GM10847 (cell line): Measurements from ENCODE around the gene ZXDC.

Experiments
- POLR2A ChIP-seq: IDR thresholded peaks from 2 replicates; pipeline ENCODE4 v1.6.1; 2011; ENCODE audit not compliant: insufficient read length; ENCODE audit errors: extremely low read depth

The ZXDC gene, protein sequence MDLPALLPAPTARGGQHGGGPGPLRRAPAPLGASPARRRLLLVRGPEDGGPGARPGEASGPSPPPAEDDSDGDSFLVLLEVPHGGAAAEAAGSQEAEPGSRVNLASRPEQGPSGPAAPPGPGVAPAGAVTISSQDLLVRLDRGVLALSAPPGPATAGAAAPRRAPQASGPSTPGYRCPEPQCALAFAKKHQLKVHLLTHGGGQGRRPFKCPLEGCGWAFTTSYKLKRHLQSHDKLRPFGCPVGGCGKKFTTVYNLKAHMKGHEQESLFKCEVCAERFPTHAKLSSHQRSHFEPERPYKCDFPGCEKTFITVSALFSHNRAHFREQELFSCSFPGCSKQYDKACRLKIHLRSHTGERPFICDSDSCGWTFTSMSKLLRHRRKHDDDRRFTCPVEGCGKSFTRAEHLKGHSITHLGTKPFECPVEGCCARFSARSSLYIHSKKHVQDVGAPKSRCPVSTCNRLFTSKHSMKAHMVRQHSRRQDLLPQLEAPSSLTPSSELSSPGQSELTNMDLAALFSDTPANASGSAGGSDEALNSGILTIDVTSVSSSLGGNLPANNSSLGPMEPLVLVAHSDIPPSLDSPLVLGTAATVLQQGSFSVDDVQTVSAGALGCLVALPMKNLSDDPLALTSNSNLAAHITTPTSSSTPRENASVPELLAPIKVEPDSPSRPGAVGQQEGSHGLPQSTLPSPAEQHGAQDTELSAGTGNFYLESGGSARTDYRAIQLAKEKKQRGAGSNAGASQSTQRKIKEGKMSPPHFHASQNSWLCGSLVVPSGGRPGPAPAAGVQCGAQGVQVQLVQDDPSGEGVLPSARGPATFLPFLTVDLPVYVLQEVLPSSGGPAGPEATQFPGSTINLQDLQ

DNA sequence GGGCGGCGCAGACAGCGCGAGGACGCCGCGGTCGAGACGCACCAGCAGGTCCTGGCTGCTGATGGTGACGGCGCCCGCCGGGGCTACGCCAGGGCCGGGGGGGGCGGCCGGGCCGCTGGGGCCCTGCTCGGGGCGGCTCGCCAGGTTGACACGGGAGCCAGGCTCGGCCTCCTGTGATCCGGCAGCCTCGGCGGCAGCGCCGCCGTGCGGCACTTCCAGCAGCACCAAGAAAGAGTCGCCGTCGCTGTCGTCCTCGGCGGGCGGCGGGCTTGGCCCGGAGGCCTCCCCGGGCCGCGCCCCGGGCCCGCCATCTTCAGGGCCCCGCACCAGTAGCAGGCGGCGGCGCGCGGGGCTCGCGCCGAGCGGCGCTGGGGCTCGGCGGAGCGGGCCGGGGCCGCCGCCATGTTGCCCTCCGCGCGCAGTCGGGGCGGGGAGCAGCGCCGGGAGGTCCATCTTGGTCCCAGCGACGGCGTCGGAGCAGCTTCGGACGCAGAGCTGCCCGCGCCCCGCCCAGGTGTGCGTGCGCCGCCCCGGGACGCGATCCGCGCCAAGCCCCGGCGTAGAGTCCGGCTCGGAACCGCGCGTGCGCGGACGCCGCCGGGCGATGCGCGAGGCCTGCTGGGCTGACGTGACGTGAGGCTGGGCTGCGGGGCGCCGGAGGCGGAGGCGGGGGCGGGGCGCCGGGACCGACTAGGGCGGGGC lies at the start of gene ZXDC:
ZXDC (minus strand) TSS at position 479 of the 702 bp plus-strand sequence; CDS start at position 453, 26 bp downstream.
- peak; percentile 80 for TF ChIP-seq POLR2A

DNA sequence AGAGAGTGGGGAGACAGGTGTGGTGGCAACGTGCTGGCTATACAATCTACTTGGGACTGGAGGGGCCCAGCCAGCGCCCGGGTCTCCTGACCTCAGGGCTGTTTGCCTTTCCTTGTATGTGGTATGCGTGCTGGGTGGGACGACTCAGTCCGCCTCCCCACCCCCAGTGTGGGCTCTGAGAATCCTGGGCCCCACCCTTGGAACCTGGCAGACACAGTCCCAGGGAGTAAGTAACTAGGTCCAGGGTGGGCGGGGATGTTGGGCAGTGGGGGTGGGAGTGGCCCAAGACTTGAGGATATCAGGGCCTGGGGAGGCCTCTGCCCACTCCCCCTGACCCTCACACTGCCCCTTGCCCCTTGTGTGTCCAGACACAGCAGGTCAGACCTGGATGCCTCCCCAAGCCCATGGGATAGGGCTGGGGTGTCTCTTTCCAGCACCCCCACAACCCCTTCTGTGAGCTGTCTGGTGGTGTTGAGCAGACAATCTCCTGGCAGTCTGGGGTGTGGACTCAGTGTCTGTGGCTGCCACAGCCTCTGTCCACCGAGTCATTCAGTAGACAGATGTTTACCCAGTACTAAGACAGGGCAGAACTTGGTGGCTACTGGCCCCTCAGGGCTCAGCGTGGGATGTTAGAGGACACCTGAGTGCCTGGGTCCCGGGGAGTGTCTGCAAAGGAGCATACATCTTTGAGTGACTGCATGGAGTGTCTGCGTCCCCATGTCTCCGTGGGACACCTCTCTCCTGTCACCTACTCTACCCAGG lies 49.6 kb upstream of the ZXDC start:
- TF ChIP-seq POLR2A, result no peak

DNA sequence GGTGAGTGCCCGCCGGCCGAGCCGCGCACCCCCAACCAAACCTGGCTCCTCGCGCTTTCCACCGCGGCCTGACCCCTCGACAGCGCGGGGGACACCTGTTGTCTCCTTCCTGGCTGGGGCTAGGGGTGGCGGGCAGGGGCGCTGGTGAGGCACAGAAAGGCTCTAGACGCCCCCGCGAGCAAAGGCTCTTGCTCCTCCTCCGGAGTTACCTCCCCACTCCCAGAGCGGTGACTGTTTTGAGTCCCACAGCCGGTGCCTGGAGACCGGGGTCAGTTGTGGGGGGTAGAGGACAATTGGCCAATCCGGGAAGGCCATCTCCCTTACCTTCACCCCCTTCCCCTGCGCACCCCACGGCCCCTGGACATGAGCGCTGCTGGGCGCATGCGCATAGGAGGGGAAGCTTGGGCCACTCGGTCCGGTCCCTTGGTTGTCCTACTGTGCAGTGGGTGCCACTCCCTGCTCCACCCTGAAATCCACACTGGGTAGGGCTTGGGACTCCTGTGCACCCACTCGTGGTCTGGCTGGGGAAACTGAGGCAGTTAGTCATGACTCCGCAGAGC lies 48.8 kb upstream of the ZXDC start:
- no peak for TF ChIP-seq POLR2A

DNA sequence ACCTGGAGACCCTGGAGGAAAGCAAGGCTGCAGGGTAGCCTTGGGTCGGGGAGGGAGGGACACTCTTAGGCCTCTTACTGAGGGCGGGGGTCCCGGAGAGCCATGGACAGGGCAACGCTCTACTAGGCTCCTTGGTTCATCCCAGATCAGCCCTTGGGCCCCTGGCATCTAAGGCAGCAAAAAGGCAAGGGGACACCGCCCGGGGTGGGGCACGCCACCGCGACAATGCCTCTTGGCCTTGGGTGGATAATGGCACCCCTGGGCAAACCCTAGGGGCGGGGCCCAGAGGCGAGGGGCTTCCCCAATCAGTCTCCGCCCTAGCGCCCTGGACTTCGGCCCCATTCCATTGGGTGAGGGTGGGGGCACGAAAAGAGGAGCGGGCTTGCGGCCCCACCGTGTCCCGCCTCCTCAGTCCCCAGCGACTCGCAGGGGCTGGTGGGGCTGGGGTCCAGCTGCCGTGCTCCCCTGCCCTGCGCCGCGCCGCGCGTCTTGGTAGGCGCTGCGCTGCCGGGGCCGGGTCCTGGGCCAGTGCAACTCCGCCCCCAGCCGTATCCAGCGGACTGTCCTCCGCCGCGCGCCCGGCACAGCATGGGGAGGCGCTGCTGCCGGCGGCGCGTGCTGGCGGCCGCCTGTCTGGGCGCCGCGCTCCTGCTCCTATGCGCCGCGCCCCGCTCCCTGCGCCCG lies 48.2 kb upstream of the ZXDC start, which contains the start of gene CHST13:
CHST13 (plus strand) TSS at position 411 of the 684 bp plus-strand sequence; CDS start at position 589, 178 bp downstream.
- no peak for TF ChIP-seq POLR2A

DNA sequence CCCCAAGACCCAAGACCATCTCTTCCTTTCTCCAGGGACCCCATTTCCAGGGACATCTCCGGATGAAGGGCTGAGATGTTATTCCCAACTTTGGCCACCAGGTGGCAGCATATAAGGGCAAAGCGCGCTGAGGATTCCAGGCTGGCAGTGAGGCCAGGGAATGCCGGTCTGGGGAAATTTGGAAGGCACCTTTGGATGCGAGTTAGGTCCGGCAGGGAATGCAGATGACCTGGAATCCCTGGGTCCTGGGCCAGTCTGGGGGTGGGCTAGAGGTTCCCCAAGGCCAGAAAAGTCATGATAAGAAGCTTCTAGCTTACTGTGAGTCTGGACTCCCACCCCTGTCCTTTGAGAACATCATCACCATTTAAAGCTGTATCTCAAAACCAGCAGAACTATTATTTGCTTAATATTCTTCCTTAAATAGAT lies 46.7 kb upstream of the ZXDC start:
- TF ChIP-seq POLR2A, result no peak

DNA sequence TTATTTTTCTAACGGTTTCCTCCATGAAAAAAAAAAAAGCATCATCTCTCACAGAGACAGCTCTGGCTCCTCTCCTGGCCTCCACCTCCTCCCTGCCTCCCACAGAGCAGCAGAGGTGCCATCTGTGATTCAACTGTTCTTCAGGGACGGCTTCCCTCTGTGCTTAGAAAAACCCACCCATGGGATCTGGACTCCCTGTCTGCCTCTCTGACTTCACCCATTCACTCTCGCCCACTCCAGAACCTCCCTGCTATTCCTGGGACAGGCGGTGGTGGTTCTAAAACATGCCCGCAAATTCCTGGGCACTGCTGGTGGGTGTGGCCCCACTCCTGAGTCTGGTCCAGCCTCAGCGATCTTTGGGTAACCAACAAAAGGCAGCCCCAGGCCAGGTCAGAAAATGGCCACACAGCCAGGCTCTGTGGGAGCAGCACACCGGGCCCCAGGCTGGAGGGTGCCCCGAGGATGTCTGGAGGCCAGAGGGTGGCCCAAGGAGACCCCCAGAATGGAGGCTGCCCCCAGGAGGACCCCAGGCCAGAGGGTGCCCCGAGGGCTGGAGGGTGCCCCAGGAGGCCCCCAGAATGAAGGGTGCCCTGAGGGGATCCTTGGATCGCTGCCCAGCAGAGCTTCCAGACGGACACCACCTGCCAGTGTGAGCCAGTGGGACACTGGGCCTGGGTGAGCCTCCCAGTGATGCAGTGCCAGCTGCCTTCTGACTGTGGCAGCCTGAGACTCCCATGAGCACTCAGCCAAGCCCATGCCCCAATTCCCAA lies 45.6 kb upstream of the ZXDC start:
- no peak for TF ChIP-seq POLR2A

DNA sequence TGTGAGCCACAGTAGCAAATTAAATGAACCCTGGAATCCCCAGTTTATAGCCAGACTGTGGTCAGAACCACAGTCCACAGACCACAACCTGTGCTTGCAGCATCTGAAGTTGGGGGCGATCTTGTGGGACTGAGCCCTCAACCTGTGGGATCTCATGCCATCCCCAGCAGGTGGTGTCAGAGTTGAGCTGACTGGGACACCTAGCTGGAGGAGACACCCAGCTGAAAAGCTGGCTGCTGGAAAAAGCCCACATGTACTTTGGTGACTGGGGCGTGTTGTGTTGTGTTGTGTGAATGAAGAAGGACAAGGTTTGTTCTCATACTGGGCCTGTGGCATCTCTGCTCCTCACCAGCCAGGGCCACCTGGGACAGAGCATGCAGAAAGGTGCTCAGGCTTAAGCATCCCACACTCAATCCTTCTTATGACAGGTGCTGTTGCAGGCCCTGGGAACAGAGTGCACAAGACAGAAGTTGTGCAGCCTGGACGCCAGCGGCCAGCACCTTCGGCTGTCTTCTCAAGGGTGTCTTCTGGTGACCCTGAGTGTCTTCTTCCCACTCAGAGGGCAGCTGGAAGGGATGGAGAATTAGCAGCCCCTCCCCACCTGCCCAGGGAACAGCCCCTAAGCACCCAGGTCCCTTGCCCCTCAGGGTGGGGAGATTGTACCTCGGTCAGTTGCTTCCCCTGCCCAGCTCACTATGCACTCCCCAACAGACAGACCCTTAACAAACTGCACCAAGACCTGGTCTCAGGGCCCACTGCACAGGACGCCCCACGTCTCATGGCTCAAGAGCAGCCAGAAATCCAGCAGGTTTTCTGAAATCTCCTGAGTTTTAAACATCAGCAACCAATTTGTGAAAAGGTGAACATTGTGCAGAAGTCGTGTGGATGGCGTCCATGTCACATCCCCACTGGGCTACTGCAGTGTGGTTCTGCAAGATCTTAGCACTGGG lies 44.1 kb upstream of the ZXDC start:
- no peak for TF ChIP-seq POLR2A

DNA sequence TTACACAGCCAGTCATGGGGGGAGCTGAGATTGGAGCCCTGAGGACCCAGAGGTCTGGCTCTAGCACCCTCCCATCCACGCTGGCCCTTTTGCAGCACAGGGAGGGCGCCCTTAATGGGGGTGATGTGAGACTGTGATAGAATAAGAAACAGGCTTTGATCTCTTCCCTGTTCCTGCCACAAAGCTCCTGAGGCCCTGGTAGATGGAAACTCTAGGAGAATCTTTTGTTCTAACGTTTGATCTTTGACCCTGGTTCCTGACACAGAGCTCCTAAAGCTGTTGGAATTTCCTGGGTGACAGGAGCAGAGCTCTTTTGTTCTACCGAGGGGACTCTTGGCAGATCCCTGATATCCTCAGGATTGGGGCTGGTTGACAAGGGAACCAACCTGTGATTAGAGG lies 43.1 kb upstream of the ZXDC start:
- TF ChIP-seq POLR2A, result no peak

DNA sequence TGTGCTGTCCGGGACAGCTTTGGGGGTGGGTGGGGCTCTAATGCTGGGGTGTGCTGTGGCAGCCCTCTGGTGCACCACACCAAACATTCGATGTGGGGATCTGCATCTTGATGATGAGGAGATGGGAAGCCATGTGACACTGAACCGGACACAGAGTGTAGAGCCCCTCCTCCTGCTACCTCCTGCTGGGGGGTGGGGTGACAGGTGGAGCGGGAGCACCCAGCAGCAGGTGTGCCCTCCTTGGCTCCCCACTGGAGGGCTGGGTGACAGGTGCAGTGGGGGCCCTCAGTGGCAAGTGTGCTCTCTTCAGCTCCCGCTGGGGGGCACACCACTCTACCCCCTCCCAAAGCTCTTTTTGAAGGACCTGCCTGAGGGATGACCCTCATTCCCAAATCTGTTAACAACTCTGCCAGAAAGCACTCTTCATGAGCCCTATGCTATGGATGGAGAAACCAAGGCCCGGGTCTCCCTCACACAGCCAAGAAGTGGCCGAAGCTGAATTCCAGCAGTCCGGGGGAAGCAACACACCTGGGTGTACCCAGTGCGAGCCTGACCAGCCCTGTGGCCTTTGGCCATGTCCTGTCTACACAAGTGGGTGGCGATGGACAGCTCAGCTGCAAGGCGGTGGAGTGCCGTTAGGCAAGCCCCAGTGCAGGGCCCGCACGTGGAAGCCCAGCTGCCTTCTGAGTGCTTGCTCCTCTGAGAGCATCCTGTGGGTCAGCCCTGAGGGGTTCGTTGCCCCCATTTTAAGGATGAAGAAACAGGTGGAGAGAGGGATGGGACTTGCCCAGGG lies 42.5 kb upstream of the ZXDC start:
- TF ChIP-seq POLR2A, result no peak

DNA sequence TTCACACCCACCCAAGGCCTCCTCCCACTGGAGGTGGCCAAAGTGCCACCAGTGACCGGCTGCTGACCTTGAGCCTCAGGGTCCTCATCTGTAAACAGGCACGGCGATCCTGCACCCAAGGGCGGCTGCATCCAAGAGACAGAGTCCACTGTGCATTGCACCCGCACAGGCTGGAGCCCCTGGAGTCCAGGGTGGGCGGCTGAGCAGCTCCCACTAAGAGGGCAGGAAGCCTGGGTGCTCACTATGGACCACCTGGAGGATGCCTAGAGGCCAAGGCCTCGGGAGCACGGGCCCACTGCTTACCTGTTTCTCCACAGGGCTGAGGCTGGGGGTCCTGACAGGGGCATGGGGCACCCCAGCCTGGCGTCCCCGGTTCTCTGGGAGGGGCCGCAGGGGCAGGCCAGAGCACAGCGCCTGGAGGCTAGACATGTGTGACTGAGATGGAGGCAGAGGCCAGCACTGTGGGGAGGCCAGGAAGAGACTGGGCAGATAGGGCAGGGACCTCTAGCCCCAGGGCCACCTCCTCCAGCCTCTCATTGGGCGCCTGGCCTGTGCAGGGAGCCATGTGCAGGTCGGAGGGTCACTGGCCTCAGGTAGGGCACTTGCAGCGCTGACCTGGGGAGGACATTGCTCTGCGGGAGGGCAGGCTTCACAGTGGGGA lies 41.7 kb upstream of the ZXDC start, which contains the start of gene UROC1:
UROC1 (minus strand) TSS at position 483 of the 661 bp plus-strand sequence; CDS start at position 429, 54 bp downstream.
- TF ChIP-seq POLR2A, result no peak

DNA sequence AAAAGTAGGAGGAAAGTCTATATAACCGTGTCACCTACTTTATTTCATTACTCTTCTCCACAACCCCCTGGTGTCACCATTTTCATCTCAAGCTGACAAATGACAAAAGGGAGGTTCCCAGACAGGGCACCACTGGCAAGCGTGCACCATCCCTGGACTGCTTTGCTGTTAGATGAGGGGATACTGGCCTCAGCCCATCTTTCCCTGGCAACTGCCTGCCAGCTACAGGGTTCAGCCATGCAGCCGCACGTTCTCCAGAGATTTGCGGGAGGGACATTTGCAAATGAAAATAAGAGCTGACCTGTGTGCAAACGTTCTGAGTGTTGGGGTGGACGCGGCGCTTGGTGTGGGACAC lies 41.2 kb upstream of the ZXDC start:
- no peak for TF ChIP-seq POLR2A
